HuH-7 (cell line): ENCODE results near the gene SLC1A7.
A peak's percentile ranks its signal among the peaks of the same experiment; 100 is the strongest.

Experiments
- DNase-seq: peaks from one replicate; pipeline ENCODE4 v3.0.0; 2011; ENCODE audit warnings: low spot score

The SLC1A7 gene

GRCh38 chr1:53160924-53161378, 18.5 kb upstream of the SLC1A7 start:
- no peak for DNase-seq

- no peak for DNase-seq
These were observed 16.5 kb upstream of the SLC1A7 start for GRCh38 chr1:53158900-53159299.

GRCh38 chr1:53156783-53157182, 14.3 kb upstream of the SLC1A7 start:
- DNase-seq, result no peak

DNA sequence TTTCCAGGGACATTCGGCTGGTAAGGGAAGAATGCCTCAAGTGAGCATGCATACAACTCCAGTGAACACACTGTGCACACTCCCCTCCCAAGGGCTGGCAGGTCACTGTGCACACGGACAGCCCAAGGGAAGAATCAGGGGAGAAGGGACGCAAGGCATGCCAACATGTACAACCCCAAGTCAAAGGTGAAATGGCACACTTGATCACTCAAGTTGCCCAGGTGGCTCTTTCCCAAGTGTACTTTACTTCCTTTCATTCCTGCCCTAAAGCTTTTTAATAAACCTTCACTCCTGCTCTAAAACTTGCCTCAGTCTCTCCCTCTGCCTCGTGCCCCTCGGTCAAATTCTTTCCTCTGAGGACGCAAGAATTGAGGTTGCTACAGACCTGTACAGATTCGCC, 13.5 kb upstream of the SLC1A7 start:
- no peak for DNase-seq

DNA sequence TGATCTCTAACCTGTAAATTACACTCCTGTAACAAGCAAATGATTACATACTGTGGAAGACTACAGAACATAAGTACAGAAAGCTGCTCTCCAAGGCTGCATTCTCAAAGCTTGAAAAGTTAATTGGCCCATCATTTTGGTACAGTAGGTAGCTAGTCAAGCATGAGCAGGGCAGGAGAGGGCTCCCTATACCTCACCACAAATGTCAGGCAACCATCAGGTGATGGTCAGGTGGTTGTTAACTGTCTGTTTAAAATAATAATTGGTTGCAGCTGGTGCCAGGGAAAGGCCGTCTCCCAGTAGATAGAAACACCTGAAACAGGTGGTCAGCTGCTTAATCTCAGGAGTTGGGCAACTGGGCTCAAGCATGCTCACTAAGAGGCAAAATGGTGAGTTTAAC, 13.1 kb upstream of the SLC1A7 start:
- no peak for DNase-seq

GRCh38 chr1:53154859-53155438, 12.5 kb upstream of the SLC1A7 start:
- DNase-seq, result no peak

DNA sequence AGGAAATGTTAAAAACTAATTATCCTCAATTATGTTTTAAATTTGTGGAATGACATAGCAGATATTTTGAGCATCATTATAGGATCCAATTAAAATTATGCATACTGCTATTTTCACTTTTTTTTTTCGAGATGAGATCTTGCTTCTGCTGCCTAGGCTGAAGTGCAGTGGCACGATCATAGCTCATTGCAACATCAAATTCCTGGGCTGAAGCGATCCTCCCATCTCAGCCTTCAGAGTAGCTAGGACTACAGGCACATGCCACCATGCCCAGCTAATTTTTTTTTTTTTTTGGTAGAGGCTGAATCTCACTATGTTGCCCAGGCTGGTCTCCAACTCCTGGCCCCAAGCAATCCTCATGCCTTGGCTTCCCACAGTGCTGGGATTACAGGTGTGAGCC, 11.3 kb upstream of the SLC1A7 start:
- DNase-seq, result no peak

DNA sequence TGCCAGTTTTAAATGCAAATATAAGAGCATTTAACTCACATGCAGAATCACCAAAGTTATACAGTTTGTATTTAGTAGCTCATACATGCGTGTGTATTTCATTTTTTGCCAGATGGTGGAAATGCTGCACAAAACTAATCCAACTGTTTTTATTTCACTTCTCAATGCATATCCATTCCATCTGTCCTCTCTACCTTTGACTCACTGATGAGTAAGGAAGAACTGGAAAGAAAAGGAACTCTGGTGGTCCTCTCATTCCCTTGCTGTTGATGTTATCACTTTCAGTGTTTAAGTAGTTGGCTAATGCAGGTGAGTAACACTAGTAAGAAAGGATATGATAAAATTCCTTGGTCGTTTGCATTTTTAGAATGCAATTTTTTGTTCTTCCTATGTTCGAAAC, 5.7 kb upstream of the SLC1A7 start:
- DNase-seq, result no peak

GRCh38 chr1:53147174-53147573, 4.7 kb upstream of the SLC1A7 start:
- DNase-seq, result no peak

DNA sequence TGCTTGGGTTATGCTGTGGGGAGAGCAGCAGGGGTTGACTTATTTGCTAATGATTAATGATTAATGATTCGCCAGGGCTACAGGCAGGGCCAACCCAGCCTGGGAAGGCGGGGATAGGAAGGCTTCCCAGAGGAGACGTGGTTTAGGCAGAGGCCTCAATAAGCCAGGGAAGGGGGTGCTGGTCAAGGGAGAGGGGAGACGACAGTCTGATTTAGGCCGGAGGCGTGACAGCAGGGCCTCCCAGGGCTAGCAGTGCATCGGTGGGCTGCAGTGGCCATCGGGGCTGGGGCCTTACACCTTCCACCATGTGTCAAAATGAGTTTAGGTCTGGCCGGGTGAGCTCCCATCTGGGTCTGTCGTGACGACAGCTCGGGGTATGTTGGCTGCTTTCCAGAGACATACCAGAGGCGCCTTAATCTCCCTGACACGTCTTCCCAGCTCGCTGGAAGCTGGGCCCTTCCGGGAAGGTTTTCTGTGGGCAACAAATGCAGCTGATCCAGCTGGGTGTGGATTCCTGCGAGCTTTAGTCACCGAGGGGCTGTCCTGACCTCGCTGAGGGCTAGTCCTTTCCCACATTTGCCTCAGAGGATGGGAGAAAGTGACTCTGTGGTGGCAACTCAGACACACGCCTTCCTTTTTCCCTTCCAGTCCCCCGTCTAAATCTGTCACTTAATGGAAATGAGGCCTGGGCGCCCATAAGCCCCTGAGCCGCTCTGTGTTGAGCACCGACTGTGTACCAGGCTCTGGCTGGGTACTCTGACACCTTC, 3.7 kb upstream of the SLC1A7 start:
- DNase-seq, result peak; percentile 86

- no peak for DNase-seq
These were observed 3.1 kb upstream of the SLC1A7 start for GRCh38 chr1:53145619-53145941.

GRCh38 chr1:53145051-53145600, 2.7 kb upstream of the SLC1A7 start:
- DNase-seq, result no peak

- no peak for DNase-seq
These were observed 1.8 kb upstream of the SLC1A7 start for GRCh38 chr1:53144201-53144600.

- no peak for DNase-seq
These were observed 1.1 kb upstream of the SLC1A7 start for GRCh38 chr1:53143527-53143926.

DNA sequence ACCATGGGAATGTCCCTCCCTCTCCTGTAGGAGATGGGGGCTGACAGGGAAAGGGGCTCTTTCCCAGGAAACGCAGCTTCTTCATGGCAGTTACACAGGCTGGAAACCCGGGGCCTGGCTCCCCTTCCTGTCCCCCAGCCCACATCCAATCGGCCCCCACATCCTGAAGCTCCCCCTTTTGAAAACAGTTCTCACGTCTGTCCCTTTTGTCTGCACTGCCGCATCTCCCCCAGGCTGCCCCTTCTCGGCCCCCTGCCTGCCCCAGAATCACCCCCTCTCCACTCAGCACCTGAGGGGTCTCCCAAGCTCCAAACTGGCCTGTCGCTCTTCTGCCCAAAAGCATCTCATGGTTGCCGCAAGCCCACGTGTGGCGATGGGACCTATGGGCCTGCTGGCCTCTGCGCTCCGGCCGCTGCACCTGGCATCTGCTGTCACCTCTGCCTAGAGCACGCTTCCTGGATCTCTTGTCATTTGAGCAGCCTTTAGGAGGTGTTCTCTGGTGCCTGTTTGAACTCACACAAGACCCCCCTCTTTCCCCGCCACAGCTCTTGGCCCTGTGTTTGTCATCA, 867 bp downstream of the SLC1A7 start:
- no peak for DNase-seq

- DNase-seq, result no peak
These were observed 2.0 kb downstream of the SLC1A7 start for GRCh38 chr1:53140451-53140850.

GRCh38 chr1:53139951-53140361, 2.5 kb downstream of the SLC1A7 start:
- no peak for DNase-seq

DNA sequence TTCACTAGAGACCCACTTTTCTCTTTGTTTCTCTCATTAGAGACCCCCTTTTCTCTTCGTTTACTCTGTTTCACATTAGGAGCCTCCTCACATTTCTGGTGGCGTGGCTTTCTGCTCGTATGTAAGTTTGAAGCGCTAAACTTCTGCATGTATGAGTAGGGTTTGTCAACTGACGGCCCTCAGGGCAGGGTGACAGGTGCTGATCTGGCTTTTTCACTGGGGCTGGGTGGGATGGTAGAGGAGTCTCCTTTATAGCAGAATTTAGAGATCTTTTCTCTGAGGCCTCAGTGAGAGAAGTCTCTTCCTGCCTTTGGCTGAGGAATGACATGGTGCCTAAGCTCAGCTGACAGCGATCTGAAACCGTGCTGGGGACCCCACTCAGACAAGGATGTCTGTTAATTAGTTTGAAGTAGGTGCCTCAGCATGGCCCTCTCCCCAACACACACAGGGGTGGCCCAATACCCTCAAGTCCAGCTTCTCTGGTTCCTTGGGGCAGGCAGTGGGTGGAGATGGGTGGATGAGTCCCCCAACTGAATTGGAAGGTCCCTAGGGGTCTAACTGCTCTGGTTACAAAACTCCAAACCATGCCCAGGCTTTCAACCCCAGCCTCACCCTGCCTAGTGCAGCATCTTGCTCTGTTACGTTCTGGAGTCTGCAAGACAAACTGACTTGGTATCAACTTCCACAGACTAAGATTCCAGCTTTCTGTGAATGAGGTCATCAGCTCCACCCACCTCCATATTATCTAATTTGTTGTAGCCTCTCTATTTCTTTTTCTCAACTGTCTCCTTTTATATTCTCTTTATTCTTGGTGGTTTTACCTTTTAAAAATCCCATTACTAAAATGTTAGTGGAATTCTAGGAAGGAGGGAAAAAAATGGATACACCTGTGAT, 3.2 kb downstream of the SLC1A7 start:
- DNase-seq, result no peak

DNA sequence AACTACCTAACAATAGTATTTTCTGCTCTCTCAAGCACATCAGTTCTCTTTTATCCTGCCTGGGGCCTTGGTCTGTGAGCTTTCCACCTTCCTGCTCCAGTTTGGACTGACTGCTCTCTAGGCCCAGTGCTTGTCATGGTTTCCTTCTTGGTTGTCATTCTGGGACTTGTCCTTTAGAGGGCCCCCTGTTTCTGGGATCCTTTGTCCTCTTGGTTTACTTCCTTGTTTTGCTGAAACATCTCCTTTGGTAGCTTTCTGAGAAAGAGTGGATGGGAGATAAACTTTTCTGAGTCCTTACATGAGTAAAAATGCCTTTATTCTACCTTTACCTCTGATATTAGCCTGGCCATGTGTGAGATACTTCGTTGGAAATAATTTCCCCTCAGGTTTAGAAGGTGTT, 4.7 kb downstream of the SLC1A7 start:
- no peak for DNase-seq

- no peak for DNase-seq
These were observed 6.7 kb downstream of the SLC1A7 start for GRCh38 chr1:53135735-53136114.

DNA sequence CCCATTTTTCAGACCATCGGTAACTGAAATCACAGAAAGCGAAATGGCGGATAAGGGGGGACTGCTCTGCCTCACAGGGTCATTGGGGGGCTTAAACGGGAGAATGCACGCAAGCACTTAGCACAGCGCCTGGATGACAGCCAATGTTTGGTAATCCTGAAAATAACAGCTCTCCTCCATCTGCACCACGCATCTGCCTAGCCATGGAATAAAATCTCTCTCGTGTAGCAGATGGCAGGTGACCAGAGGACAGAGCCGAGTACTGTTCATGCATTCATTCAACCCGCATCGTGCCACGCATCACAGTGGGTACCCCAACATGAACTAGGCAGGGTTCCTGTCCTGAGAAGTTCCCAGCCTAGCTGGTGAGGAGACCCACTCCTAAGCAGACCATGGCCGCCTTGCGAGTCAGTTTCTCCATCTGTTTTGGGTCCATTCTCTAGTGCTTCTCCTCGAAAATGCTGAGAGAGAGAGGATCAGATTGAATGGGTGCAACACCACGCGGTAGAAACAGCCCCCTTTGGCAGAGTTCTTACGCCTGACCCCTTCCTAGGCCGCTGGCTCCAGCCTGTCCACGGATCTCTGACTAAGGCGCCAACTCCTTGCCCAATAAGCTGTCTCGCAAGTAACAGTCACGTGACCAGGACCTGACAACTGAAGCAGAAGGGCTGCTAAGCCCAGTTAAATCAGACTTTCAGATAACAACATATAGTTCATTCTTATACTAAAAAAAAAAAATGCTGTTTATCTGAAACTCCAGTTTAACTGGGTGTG, 7.3 kb downstream of the SLC1A7 start:
- DNase-seq, result no peak

GRCh38 chr1:53134042-53134485, 8.4 kb downstream of the SLC1A7 start:
- DNase-seq, result no peak
